AG04450 (cell line): ENCODE measurements around the gene TMEM143. TPM values are rescaled to one million over a fixed set of nuclear protein-coding genes. Genes with fewer than 3 reads are reported as not detected.

ENCODE experiments used
- CTCF ChIA-PET: fragments of 300-600, 350-600 bp; formaldehyde crosslinking; extraction: SDS; loops from one replicate; lab custom pipeline; 2022; ENCODE audit warnings: antibody characterized with exemption, inconsistent platforms; lab: Charles Lee
- POLR2A ChIA-PET: fragments of 350-600 bp; formaldehyde crosslinking; extraction: SDS; loops from one replicate; lab custom pipeline; 2021; ENCODE audit warnings: antibody characterized with exemption, inconsistent platforms; lab: Yijun Ruan, JAX
- DNase-seq: peaks from one replicate; pipeline ENCODE4 v3.0.0-alpha.2; 2011; ENCODE audit warnings: low read depth, low spot score
- H3K27ac ChIP-seq: one replicate; pipeline ENCODE4 v1.5.1; 2012; ENCODE audit warnings: low read depth, low read length, control low read depth
- H3K27me3 ChIP-seq: one replicate; pipeline ENCODE4 v1.6.0; 2012; ENCODE audit warnings: low read length; ENCODE audit not compliant: control insufficient read depth, insufficient read depth
- H3K4me3 ChIP-seq: 2 replicates; pipeline ENCODE4 v1.5.1; 2011; ENCODE audit warnings: mild to moderate bottlenecking, low read depth, low read length, control low read depth
- H3K9me3 ChIP-seq: 2 replicates; pipeline ENCODE4 v1.5.1; 2012; ENCODE audit warnings: low read length; ENCODE audit not compliant: control insufficient read depth, insufficient read depth
- polyA plus RNA-seq: library from polyadenylated mRNA; depleted of rRNA; stranded (reverse); fragments of >200 nt; gene quantifications from 2 replicates; pipeline ENCODE4 v1.2.3, GENCODE V29; 2011
- TF ChIP-seq, protein P1 (sequence below): IDR thresholded peaks from 2 replicates; pipeline ENCODE4 v1.5.1; 2011; ENCODE audit warnings: low read depth, low read length, control low read depth, inconsistent platforms

Gene TMEM143
- polyA plus RNA-seq, 1 experiment = 5.1 TPM

DNA sequence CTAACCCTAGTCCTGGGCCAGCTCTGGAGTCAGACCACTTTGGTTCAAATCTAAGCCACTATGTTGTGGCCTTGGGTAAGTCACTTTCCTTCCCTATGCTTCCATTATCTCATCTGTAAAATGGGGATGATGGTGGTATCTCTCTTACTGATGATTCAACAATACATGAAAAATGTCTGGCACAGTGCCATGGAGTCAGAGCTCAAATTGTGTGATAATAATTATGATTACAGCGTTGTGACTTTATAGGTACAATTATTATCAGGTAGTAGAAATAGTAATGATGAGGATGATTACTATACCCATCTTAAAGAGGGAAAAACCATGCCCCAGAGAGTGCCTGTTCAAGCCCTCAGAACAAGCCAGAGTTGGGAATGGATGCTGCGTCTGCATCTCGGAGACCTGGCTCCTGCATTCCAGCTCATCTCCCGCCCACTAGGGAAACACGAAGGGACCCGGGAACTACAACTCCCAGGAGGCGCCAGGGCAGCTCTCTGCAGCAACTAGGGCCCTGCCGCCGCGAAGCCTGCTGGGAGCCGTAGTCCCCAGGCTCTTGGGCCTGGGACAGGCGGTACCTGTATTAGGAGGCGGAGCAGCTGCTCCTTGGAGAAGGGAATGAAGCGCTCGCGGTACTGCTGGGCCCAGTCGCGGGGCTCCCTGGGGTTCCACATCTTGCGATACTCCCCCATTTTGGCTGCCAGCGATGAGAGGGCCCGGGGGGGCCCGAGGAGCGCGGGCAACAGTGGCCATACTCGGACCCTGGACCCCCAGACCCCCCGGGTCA lies 832 bp downstream of the TMEM143 start:
- CTCF ChIA-PET = interaction anchor here (0.5 to 2.9 kb wide), 5 partner anchors 12 to 481 kb away, joined by 3 to 22 read pairs (median 4); partner anchors contain the start of gene KDELR1
- POLR2A ChIA-PET = interaction anchor here (0.7 to 2.2 kb wide), 7 partner anchors 12 to 256 kb away, joined by 3 to 24 read pairs (median 4); partner anchors contain the start of genes GRIN2D, KDELR1, RPL18 and SPHK2

DNA sequence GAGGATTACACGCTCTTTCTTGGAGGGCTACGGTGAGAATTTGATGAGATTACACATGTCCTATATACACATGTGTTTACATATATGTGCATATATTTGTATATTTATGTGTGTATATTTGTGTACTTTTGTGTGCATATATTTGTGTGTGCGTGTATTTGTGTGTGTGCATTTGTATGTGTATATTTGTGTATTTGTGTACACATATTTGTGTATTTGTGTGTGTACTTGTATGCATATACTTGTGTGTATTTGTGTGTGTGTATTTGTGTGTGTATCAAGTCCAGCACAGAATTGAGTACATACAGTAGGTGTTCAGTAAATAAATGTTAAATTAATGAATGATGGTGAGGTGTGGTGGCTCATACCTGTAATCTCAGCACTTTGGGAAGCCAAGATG lies 1.8 kb downstream of the TMEM143 start:
- ChIA-PET CTCF (interaction anchor here (2.9 kb wide), 1 partner anchor 30 kb away, joined by 22 read pairs; the partner anchor contains the start of gene KDELR1), POLR2A (no interaction called here)
- H3K4me3 ChIP-seq = no peak overlapping the region
- no peak overlapping the region for H3K27ac ChIP-seq
- TF ChIP-seq, protein P1, sequence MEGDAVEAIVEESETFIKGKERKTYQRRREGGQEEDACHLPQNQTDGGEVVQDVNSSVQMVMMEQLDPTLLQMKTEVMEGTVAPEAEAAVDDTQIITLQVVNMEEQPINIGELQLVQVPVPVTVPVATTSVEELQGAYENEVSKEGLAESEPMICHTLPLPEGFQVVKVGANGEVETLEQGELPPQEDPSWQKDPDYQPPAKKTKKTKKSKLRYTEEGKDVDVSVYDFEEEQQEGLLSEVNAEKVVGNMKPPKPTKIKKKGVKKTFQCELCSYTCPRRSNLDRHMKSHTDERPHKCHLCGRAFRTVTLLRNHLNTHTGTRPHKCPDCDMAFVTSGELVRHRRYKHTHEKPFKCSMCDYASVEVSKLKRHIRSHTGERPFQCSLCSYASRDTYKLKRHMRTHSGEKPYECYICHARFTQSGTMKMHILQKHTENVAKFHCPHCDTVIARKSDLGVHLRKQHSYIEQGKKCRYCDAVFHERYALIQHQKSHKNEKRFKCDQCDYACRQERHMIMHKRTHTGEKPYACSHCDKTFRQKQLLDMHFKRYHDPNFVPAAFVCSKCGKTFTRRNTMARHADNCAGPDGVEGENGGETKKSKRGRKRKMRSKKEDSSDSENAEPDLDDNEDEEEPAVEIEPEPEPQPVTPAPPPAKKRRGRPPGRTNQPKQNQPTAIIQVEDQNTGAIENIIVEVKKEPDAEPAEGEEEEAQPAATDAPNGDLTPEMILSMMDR = no peak
- H3K9me3 ChIP-seq = no peaks in the 10 kb centered on the region
- H3K27me3 ChIP-seq = no peaks in the 10 kb centered on the region
- no peak for DNase-seq

More for the DNA sequence above, 832 bp downstream of the TMEM143 start:
- Histone ChIP-seq H3K4me3 (peak overlapping the region; percentile 72), H3K27me3 (no peaks in the 10 kb centered on the region), H3K27ac (peak overlapping the region; percentile 85), H3K9me3 (no peaks in the 10 kb centered on the region)
- TF ChIP-seq, protein P1 = 0 out of 2 replicates have a peak, but pooled peaks have one; percentile 13
- DNase-seq = peak; percentile 82

DNA sequence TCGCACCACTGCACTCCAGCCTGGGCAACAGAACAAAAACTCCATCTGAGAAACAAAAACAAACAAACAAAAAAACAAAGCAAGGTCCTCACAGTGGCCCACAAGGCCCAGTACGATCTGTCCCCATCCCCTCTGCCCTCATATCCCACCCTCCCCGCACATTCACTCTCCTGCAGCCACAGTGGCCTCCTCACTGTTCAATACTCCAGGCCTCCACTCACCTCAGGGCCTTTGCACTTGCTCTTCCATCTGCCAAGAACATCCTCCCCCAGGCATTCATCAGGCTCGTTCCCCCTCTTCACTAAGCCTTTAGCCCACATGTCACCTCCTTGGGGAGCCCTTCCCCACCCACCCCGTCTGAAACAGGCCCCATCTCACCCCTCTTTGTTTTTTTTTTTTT lies 4.6 kb downstream of the TMEM143 start:
- Histone ChIP-seq H3K27me3 (no peaks in the 10 kb centered on the region), H3K9me3 (no peaks in the 10 kb centered on the region), H3K4me3 (no peak overlapping the region), H3K27ac (no peak overlapping the region)
- POLR2A ChIA-PET = no interaction called here
- DNase-seq = no peak
- CTCF ChIA-PET = no interaction called here
- TF ChIP-seq, protein P1 = no peak

DNA sequence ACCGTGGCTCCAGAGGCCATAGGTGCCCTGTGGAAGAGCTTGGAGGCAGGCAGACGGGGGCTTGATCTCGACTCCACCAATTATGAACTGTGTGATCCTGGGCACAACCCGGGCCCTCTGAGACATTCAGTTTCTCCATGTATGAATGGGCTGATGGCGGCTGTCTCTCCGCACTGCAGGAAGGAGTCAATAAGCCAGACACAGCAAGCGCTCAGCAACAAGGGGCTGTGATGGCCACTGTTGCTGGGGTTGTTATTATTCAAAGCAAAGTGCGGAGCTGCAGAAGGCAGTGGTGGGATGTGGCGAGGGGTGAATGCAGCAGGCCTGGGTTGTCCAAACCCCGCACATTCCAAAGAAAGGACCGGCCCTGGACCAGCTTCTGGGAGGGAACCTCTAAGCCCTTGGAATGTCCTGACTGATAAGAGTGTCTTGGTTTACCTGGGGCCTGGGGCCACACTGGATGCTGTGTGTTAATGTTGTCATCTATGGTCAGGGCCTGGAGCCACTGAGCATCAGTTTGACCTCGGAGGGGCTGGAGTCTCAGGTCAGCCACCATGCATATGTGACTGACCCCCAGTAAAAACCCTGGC lies 8.3 kb downstream of the TMEM143 start:
- POLR2A ChIA-PET = no interaction called here
- no peaks in the 10 kb centered on the region for H3K27me3 ChIP-seq
- TF ChIP-seq, protein P1 = no peak
- no peak overlapping the region for H3K27ac ChIP-seq
- no peak overlapping the region for H3K4me3 ChIP-seq
- no peaks in the 10 kb centered on the region for H3K9me3 ChIP-seq
- no peak for DNase-seq
- CTCF ChIA-PET = interaction anchor here (0.7 to 3.2 kb wide), 2 partner anchors 23 to 36 kb away, joined by 4 to 11 read pairs; partner anchors contain the start of gene KDELR1
